A549 (cell line): ENCODE measurements around the gene RUNX2. TPM values are rescaled to one million over a fixed set of nuclear protein-coding genes. Genes with fewer than 3 reads are reported as not detected.

ENCODE experiments used
- ATAC-seq, 2 experiments: fragments of 200-7000 bp in 1 of 2; fragments of >200 bp in 1 of 2; cut with Nextera tagmentation in 1 of 2; cut with Tn5 transposase in 1 of 2; 3 replicates each; pipeline versions ENCODE4 v1.8.0 to v1.9.1; 2018 to 2020; ENCODE audit warnings: mild to moderate bottlenecking in 1 of 2, moderate library complexity in 1 of 2
- CTCF ChIA-PET: fragments of 300-600 bp; sonication (Branson Sonifier 250); formaldehyde crosslinking; extraction: SDS; loops from one replicate; lab custom pipeline; 2021; ENCODE audit warnings: antibody characterized with exemption, inconsistent platforms; lab: Yijun Ruan, JAX
- POLR2A ChIA-PET: fragments of 350-600 bp; formaldehyde crosslinking; extraction: SDS; loops from one replicate; lab custom pipeline; 2021; ENCODE audit warnings: antibody characterized with exemption, inconsistent platforms; lab: Yijun Ruan, JAX
- DNase-seq, 2 experiments: peaks; one replicate each; pipeline versions ENCODE4 v3.0.0 to v3.0.0-alpha.2; 2011 to 2016; ENCODE audit warnings: low read depth in 1 of 2, low spot score in 1 of 2
- FAIRE-seq: peaks from 2 replicates; lab custom pipeline; 2011; peaks lifted over from hg19 to GRCh38; lab: Jason Lieb, UNC
- H3K27ac ChIP-seq, 2 experiments: fragments of >200 bp; sonication (Bioruptor Twin); formaldehyde crosslinking; 3 replicates each; pipeline ENCODE4 v1.5.1; 2016 to 2017
- H3K4me1 ChIP-seq: fragments of >200 bp; sonication (Bioruptor Twin); formaldehyde crosslinking; 3 replicates; pipeline ENCODE4 v1.6.1; 2016
- H3K4me2 ChIP-seq: fragments of >200 bp; sonication (Bioruptor Twin); formaldehyde crosslinking; 3 replicates; pipeline ENCODE4 v1.6.1; 2016
- H3K4me3 ChIP-seq: fragments of >200 bp; sonication (Bioruptor Twin); formaldehyde crosslinking; 3 replicates; pipeline ENCODE4 v1.5.1; 2016
- H3K9me3 ChIP-seq: fragments of >200 bp; sonication (Bioruptor Twin); formaldehyde crosslinking; 3 replicates; pipeline ENCODE4 v1.6.1; 2016
- CBX8 ChIP-seq: fragments of 200-600 bp; sonication (generic); IDR thresholded peaks from 2 replicates; pipeline ENCODE4 v1.6.1; 2016
- CHD2 ChIP-seq: fragments of 150-350 bp; IDR thresholded peaks from 2 replicates; pipeline ENCODE4 v1.6.1; 2014; ENCODE audit warnings: low read length; ENCODE audit not compliant: partially characterized antibody
- CHD4 ChIP-seq: fragments of 200-600 bp; sonication (generic); IDR thresholded peaks from 2 replicates; pipeline ENCODE4 v1.6.1; 2016; ENCODE audit warnings: antibody characterized with exemption, mild to moderate bottlenecking, borderline replicate concordance
- EHF ChIP-seq: fragments of 250-450 bp; sonication (Bioruptor Pico); IDR thresholded peaks from 2 replicates; pipeline ENCODE4 v1.5.0; 2020; ENCODE audit warnings: mild to moderate bottlenecking
- ELK1 ChIP-seq: fragments of 150-350 bp; IDR thresholded peaks from 2 replicates; pipeline ENCODE4 v1.6.1; 2014; ENCODE audit warnings: low read depth, mild to moderate bottlenecking, low read length
- ESRRA ChIP-seq: fragments of 150-350 bp; IDR thresholded peaks from 2 replicates; pipeline ENCODE4 v1.6.1; 2014; ENCODE audit warnings: mild to moderate bottlenecking, low read length, borderline replicate concordance
- FOSB ChIP-seq: fragments of 250-450 bp; sonication (Bioruptor Pico); IDR thresholded peaks from 2 replicates; pipeline ENCODE4 v1.5.0; 2020; ENCODE audit warnings: mild to moderate bottlenecking, moderate library complexity
- FOXS1 ChIP-seq: fragments of 250-450 bp; sonication (Bioruptor Pico); IDR thresholded peaks from 2 replicates; pipeline ENCODE4 v1.5.0; 2020; ENCODE audit warnings: mild to moderate bottlenecking, moderate library complexity
- GATA3 ChIP-seq: IDR thresholded peaks from 2 replicates; pipeline ENCODE4 v1.6.1; 2012; ENCODE audit warnings: borderline replicate concordance
- HDAC2 ChIP-seq: fragments of 200-600 bp; sonication (generic); IDR thresholded peaks from 2 replicates; pipeline ENCODE4 v1.6.1; 2016
- HEYL ChIP-seq: fragments of 250-450 bp; sonication (Bioruptor Pico); IDR thresholded peaks from 2 replicates; pipeline ENCODE4 v1.8.0; 2021; ENCODE audit warnings: mild to moderate bottlenecking, moderate library complexity
- HOXB13 ChIP-seq: fragments of 250-450 bp; sonication (Bioruptor Pico); IDR thresholded peaks from 2 replicates; pipeline ENCODE4 v1.5.0; 2020; ENCODE audit warnings: low read depth, mild to moderate bottlenecking, moderate library complexity
- JUNB ChIP-seq: fragments of >200 bp; sonication (Bioruptor Twin); formaldehyde crosslinking; IDR thresholded peaks from 2 replicates; pipeline ENCODE4 v1.6.1; 2016
- MYC ChIP-seq: IDR thresholded peaks from 2 replicates; pipeline ENCODE4 v1.6.1; 2012; ENCODE audit warnings: mild to moderate bottlenecking, inconsistent platforms, low read length, improper control_type of control experiment, borderline replicate concordance
- NFE2L2 ChIP-seq: fragments of 150-350 bp; conservative IDR thresholded peaks from 2 replicates; pipeline ENCODE4 v1.6.1; 2014; ENCODE audit warnings: low read length
- NPAS2 ChIP-seq: fragments of 250-450 bp; sonication (Bioruptor Pico); IDR thresholded peaks from 2 replicates; pipeline ENCODE4 v1.8.0; 2022; ENCODE audit warnings: mild to moderate bottlenecking, moderate library complexity, borderline replicate concordance
- POLR2A ChIP-seq: IDR thresholded peaks from 2 replicates; pipeline ENCODE4 v1.6.1; 2012; ENCODE audit warnings: mild to moderate bottlenecking, low read length
- POLR2AphosphoS2 ChIP-seq: conservative IDR thresholded peaks from 2 replicates; pipeline ENCODE4 v1.6.1; 2012; ENCODE audit warnings: low read length, improper control_type of control experiment, inconsistent platforms
- RARB ChIP-seq: fragments of 250-450 bp; sonication (Bioruptor Pico); IDR thresholded peaks from 2 replicates; pipeline ENCODE4 v1.8.0; 2021; ENCODE audit warnings: mild to moderate bottlenecking, moderate library complexity
- REST ChIP-seq: fragments of 200-600 bp; sonication (generic); IDR thresholded peaks from 2 replicates; pipeline ENCODE4 v1.6.1; 2016; ENCODE audit warnings: antibody characterized with exemption, mild to moderate bottlenecking, moderate library complexity
- SMC3 ChIP-seq: fragments of >200 bp; sonication (Bioruptor Twin); formaldehyde crosslinking; IDR thresholded peaks from 3 replicates; pipeline ENCODE4 v1.6.1; 2018; ENCODE audit warnings: inconsistent platforms
- SREBF2 ChIP-seq: fragments of 450-650 bp; IDR thresholded peaks from 2 replicates; pipeline ENCODE4 v1.6.1; 2014; ENCODE audit warnings: mild to moderate bottlenecking, moderate library complexity
- TP53 ChIP-seq: fragments of 250-450 bp; sonication (Bioruptor Pico); IDR thresholded peaks from 2 replicates; pipeline ENCODE4 v1.5.0; 2021; ENCODE audit warnings: mild to moderate bottlenecking, moderate library complexity
- ZC3H11A ChIP-seq: fragments of 450-650 bp; IDR thresholded peaks from 2 replicates; pipeline ENCODE4 v1.6.1; 2014; ENCODE audit warnings: antibody characterized with exemption, mild to moderate bottlenecking
- ZFP36 ChIP-seq: fragments of 450-650 bp; IDR thresholded peaks from 2 replicates; pipeline ENCODE4 v1.6.1; 2014; ENCODE audit warnings: borderline replicate concordance; ENCODE audit not compliant: partially characterized antibody
- ZNF302 ChIP-seq: fragments of 250-450 bp; sonication (Bioruptor Pico); IDR thresholded peaks from 2 replicates; pipeline ENCODE4 v1.9.0; 2021; ENCODE audit warnings: inconsistent platforms, mild to moderate bottlenecking, moderate library complexity
- WGBS: methylation state at CpG from one replicate; pipeline ENCODE4 v1.1.6; 2017; ENCODE audit errors: missing lambda C conversion rate; 5-methylcytosine and 5-hydroxymethylcytosine counted together
- polyA plus RNA-seq, 4 experiments: library from polyadenylated mRNA; depleted of rRNA in 3 of 4; stranded (reverse); fragments of >200 nt; fragmentation: RNase III in 1 of 4; extraction: RNeasy Plus Mini Kit Qiagen cat#74134 plus additional on column Dnase treatment in 1 of 4; gene quantifications; 2 replicates in 3 of 4; 3 replicates in 1 of 4; pipeline ENCODE4 v1.2.3, GENCODE V29; 2011 to 2017
- TF ChIP-seq, protein P1 (sequence below): fragments of >200 bp; sonication (Bioruptor Twin); formaldehyde crosslinking; IDR thresholded peaks from 3 replicates; pipeline ENCODE4 v1.6.1; 2016
- TF ChIP-seq, protein P2 (sequence below): fragments of >200 bp; sonication (Bioruptor Twin); formaldehyde crosslinking; IDR thresholded peaks from 2 replicates; pipeline ENCODE4 v1.6.1; 2016
- TF ChIP-seq, protein P3 (sequence below): IDR thresholded peaks from 2 replicates; pipeline ENCODE4 v1.6.1; 2012; ENCODE audit warnings: low read depth, borderline replicate concordance

The RUNX2 gene
- polyA plus RNA-seq, 2 of the 4 experiments (the other 2 are of a cell fraction) = 0.13 to 0.83 TPM

DNA sequence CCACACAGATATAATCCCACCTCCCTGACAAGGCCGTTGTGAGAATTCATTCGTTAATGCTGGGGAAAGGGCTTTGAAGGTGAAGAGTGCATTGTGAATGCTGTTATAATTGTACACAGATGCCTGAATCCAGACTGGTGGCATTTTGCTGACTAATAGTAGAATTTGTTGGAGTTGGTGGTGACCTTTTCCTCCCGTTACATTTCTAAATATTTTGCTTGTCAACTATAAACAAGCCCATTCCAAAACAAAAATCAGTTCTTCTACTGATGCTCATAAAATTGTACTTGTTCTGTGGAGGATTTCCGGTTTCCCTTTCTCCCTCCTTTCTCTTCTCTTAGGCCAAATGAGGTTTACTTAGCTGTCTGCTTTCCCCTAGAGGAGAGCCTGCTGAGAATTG, 302.7 kb downstream of the RUNX2 start (continued):
- TF ChIP-seq, protein P1, sequence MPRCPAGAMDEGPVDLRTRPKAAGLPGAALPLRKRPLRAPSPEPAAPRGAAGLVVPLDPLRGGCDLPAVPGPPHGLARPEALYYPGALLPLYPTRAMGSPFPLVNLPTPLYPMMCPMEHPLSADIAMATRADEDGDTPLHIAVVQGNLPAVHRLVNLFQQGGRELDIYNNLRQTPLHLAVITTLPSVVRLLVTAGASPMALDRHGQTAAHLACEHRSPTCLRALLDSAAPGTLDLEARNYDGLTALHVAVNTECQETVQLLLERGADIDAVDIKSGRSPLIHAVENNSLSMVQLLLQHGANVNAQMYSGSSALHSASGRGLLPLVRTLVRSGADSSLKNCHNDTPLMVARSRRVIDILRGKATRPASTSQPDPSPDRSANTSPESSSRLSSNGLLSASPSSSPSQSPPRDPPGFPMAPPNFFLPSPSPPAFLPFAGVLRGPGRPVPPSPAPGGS = no peak
- TF ChIP-seq POLR2AphosphoS2 (no peak), JUNB (no peak)
- TF ChIP-seq, protein P2, sequence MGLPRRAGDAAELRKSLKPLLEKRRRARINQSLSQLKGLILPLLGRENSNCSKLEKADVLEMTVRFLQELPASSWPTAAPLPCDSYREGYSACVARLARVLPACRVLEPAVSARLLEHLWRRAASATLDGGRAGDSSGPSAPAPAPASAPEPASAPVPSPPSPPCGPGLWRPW = no peak
- TF ChIP-seq, protein P3, sequence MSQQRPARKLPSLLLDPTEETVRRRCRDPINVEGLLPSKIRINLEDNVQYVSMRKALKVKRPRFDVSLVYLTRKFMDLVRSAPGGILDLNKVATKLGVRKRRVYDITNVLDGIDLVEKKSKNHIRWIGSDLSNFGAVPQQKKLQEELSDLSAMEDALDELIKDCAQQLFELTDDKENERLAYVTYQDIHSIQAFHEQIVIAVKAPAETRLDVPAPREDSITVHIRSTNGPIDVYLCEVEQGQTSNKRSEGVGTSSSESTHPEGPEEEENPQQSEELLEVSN = no peak

DNA sequence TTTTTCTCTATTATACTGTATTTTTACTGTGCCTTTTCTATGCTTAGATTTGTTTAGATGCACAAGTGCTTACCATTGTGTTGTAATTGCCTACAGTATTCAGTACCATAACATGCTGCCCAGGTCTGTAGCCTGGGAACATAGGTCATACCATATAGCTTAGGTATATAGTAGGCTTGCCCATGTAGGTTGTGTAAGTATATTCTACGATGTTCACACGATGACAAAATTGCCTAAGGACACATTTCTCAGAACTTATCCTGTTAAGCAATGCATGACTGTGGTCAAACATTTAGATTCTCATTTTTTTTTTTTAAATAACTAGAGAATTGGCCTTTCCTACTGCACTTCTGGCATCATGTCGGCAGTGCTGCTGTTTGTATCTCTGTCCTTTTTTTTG, 303.3 kb downstream of the RUNX2 start:
- POLR2A ChIA-PET = no interaction called here
- FAIRE-seq (no peak), DNase-seq (no peak), ATAC-seq (no peak)
- H3K4me1 ChIP-seq = no peaks in the 10 kb centered on the region
- TF ChIP-seq, protein P1 = no peak
- TF ChIP-seq HOXB13 (CRISPR knock-in tag) (no peak), POLR2A (no peak), REST (no peak), CHD4 (no peak), TP53 (CRISPR knock-in tag) (no peak), SREBF2 (no peak), EHF (CRISPR knock-in tag) (no peak), POLR2AphosphoS2 (no peak), CHD2 (no peak), GATA3 (no peak), FOSB (CRISPR knock-in tag) (no peak), NFE2L2 (no peak), ZC3H11A (no peak)
- WGBS = 63% methylated on average over 3 of the region's 3 CpGs
- no peak overlapping the region for H3K4me3 ChIP-seq
- no peak overlapping the region for H3K27ac ChIP-seq
- CTCF ChIA-PET = interaction anchor here (1.5 kb wide), 1 partner anchor 83 kb away, joined by 3 read pairs; no protein-coding TSS in a partner anchor
- no peaks in the 10 kb centered on the region for H3K9me3 ChIP-seq
- no peak overlapping the region for H3K4me2 ChIP-seq

DNA sequence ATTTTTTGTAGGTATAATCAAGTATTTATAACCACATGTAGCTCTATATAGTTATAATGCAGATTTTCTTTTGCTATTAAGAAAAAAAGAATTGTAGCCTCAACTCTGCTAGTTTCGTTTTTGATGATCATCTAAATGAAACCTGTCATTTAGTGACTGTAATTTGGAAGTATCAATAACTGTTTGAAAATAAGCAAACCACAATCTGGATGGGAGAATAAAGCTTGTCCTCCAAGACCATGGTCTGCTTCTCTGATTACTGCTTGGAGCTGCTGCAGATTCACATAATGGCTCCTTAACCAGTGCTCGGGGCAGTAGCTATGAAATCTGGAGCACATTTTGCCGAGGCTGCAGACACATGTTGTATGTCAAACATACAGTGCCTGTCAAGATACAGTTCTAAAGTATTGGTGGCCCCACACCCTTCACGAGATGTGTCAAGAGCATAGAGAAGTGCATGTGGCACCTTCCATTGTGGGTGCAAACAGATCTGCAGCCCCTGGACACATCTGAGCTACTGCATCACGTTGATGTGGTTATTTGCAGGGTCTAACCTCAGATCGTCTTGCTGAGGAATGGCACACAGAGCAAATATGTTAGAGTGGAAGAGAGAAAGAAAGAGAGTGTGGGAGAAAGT, 305.3 kb downstream of the RUNX2 start:
- Histone ChIP-seq H3K4me2 (no peak overlapping the region), H3K4me3 (no peak overlapping the region), H3K9me3 (no peaks in the 10 kb centered on the region), H3K27ac (no peak overlapping the region), H3K4me1 (no peaks in the 10 kb centered on the region)
- FAIRE-seq = no peak
- ChIA-PET CTCF (no interaction called here), POLR2A (no interaction called here)
- DNase-seq = no peak
- ATAC-seq = no peak
- WGBS = 36% methylated on average over 5 of the region's 6 CpGs
- TF ChIP-seq ZFP36 = no peak
- TF ChIP-seq FOXS1 (CRISPR knock-in tag) = no peak
- TF ChIP-seq HEYL (CRISPR knock-in tag) = no peak
- TF ChIP-seq POLR2A = no peak
- no peak for TF ChIP-seq CBX8
- no peak for TF ChIP-seq ELK1
- TF ChIP-seq ZNF302 (CRISPR knock-in tag) = no peak
- TF ChIP-seq HDAC2 = no peak
- TF ChIP-seq ESRRA = no peak
- no peak for TF ChIP-seq RARB (CRISPR knock-in tag)
- no peak for TF ChIP-seq SMC3
- TF ChIP-seq NPAS2 (CRISPR knock-in tag) = no peak
- no peak for TF ChIP-seq MYC
